Measurements from ENCODE around the gene RPUSD1.
"Not testable (repeated sequence)": the region's sequence is repeated elsewhere in the genome, so short reads cannot be mapped to it uniquely, and the experiment has no call there.

The RPUSD1 gene

GRCh38 chr16:743794-744500 lies 44.2 kb downstream of the RPUSD1 start:
- DNase-seq (ENCODE audit: low spot score): no peak

- not testable (repeated sequence) for DNase-seq (ENCODE audit: low spot score)
These were observed 45.3 kb downstream of the RPUSD1 start for GRCh38 chr16:742894-743293.

GRCh38 chr16:741986-742629 lies 46.1 kb downstream of the RPUSD1 start:
- DNase-seq (ENCODE audit: low spot score): no peak

GRCh38 chr16:740764-741505 lies 47.2 kb downstream of the RPUSD1 start, which contains the start of gene CIAO3:
Gene CIAO3, minus strand, starts transcription at chr16:740997. Its CDS starts 12 bp downstream, at chr16:740985.
- peak; percentile 92 for DNase-seq (ENCODE audit: low spot score)

- no peak for DNase-seq (ENCODE audit: low spot score)
These were observed 47.8 kb downstream of the RPUSD1 start for GRCh38 chr16:740459-740763.

- DNase-seq (ENCODE audit: low spot score): no peak
These were observed 48.4 kb downstream of the RPUSD1 start for GRCh38 chr16:739560-740458.

GRCh38 chr16:736936-737481 lies 51.2 kb downstream of the RPUSD1 start:
- no peak for DNase-seq (ENCODE audit: low spot score)

- DNase-seq (ENCODE audit: low spot score): no peak
These were observed 52.2 kb downstream of the RPUSD1 start for GRCh38 chr16:735982-736453.

GRCh38 chr16:734981-735881 lies 53.0 kb downstream of the RPUSD1 start:
- DNase-seq (ENCODE audit: low spot score): no peak
